Neural cell (in vitro differentiated cells): ENCODE measurements around the gene ZNF655.

Source experiments
- CTCF ChIP-seq: fragments of 450-650 bp; IDR thresholded peaks from 2 replicates; pipeline ENCODE4 v1.5.1; 2014; ENCODE audit warnings: antibody characterized with exemption, mild to moderate bottlenecking, moderate library complexity; ENCODE audit not compliant: poor library complexity, severe bottlenecking
- EZH2 ChIP-seq: fragments of 200-600, 300-800 bp; shearing (Covaris generic), sonication (generic); IDR thresholded peaks from 2 replicates; pipeline ENCODE4 v1.6.1; 2014; ENCODE audit warnings: antibody characterized with exemption, low read length, borderline replicate concordance, mild to moderate bottlenecking; ENCODE audit not compliant: insufficient read depth, poor library complexity, severe bottlenecking
- POLR2AphosphoS5 ChIP-seq: IDR thresholded peaks from 2 replicates; pipeline ENCODE4 v1.6.1; 2012
- RAD21 ChIP-seq: fragments of 450-650 bp; conservative IDR thresholded peaks from 2 replicates; pipeline ENCODE4 v1.6.1; 2014; ENCODE audit warnings: antibody characterized with exemption, mild to moderate bottlenecking, moderate library complexity
- TAF1 ChIP-seq: IDR thresholded peaks from 2 replicates; pipeline ENCODE4 v1.6.1; 2012; ENCODE audit warnings: low read depth

- TF ChIP-seq POLR2AphosphoS5, result no peak
- TF ChIP-seq CTCF, result no peak
- TF ChIP-seq TAF1, result no peak
- TF ChIP-seq EZH2, result no peak
- TF ChIP-seq RAD21, result no peak
Measured at GRCh38 chr7:99541212-99541611, 17.2 kb upstream of the ZNF655 start.
